HG03060 (cell line): ENCODE results near the gene KMT2E.

Experiments
- ATAC-seq: cut with Tn5 transposase; IDR thresholded peaks from one replicate; pipeline ENCODE4 v1.9.1; 2021; ENCODE audit warnings: low read depth, moderate number of reproducible peaks; ENCODE audit not compliant: unreplicated experiment

Gene KMT2E

DNA sequence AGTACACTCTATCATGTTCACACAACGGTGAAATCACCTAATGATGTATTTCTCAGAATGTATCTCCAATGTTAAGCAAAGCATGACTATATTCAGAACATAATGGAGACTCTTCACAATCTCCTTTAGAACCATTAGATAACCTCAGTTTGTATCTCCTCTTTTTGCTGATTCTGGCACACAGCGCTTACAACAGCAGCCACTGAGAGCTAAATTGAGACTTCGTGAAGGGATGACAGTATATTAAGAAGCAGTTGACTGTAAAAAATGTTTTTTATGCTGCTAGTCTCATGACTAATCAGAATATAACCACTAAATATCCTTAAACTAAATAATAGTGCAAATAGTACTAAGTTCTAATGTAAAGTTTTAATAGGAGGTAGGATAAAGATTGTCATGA lies 46.9 kb downstream of the KMT2E start:
- ATAC-seq: no peak

- ATAC-seq: no peak
These were observed 51.1 kb downstream of the KMT2E start for GRCh38 chr7:105065104-105065503.

GRCh38 chr7:105067691-105068090 lies 53.7 kb downstream of the KMT2E start:
- no peak for ATAC-seq

- no peak for ATAC-seq
These were observed 54.9 kb downstream of the KMT2E start for GRCh38 chr7:105068886-105069285.

- no peak for ATAC-seq
These were observed 59.1 kb downstream of the KMT2E start for GRCh38 chr7:105073143-105073542.

- ATAC-seq: no peak
These were observed 65.3 kb downstream of the KMT2E start for GRCh38 chr7:105079348-105079747.

GRCh38 chr7:105084581-105084980 lies 70.6 kb downstream of the KMT2E start:
- ATAC-seq: no peak

DNA sequence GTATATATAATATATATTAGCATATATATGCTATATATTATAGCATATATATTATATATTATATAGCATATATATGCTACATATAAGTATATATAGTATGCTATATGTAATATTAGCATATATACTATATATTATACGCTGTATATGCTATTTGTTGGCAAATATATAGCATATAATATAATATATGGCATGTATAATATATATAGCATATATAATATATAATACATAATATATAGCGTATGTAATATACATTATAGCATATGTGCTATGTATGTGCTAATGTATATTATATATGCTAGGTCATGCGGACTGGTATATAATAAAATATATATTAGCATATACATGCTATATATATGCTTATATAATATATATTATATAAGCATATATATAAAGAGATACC lies 72.8 kb downstream of the KMT2E start:
- no peak for ATAC-seq

- ATAC-seq: no peak
These were observed 74.0 kb downstream of the KMT2E start for GRCh38 chr7:105087981-105088380.

DNA sequence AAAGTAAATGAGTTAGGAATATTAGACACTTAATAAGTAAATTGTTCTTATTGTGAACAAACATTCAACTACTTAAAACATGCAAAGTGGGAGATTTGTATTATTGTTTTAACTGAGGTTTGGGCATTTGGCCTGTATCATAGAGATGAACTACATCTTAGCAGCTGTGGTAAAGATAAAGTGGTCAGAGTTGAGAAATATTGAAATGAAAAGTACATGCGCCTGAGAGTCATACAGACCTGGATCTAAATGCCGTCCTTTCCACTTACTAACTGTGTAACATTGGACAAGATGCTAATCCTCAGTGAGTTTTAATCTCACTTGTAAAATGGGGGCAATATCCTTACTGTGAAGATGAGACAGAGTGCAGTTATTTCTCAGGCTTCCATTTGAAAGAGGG lies 74.5 kb downstream of the KMT2E start:
- no peak for ATAC-seq

DNA sequence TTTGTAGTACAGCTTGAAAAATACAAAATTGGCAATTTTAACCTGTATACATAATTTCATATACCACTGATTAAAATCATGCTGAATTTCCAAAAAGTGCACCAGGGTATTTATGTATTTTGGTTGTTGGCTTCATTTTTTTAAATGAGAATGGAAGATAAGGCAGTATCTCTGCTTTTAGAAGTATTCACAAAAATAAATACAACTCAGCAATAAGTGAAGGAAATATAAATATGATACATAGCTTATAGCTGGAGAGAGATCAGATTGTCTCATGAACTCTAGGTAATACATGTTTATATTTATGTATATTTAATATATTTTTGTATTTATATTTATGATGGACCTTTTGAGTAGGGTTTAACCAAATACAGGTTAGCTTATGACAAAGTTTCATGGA lies 81.0 kb downstream of the KMT2E start:
- no peak for ATAC-seq

GRCh38 chr7:105096306-105096705 lies 82.3 kb downstream of the KMT2E start:
- ATAC-seq: no peak

DNA sequence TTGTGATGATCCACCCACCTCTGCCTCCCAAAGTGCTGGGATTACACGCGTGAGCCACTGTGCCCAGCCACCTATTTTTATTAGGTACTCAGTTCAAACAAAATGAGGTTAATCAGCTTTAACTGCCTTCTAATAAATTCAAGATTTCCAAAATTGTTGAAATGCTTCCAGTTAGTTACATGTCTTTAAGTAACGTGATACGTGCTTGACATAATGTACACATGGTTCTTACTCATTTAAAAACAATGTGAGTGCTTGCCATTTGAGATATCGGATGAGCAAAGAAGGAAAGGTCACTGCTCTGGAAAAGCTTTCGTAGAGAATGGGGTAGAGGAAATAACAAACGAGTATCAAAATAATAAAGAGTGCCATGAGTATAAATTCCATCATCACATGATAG lies 83.6 kb downstream of the KMT2E start:
- no peak for ATAC-seq

DNA sequence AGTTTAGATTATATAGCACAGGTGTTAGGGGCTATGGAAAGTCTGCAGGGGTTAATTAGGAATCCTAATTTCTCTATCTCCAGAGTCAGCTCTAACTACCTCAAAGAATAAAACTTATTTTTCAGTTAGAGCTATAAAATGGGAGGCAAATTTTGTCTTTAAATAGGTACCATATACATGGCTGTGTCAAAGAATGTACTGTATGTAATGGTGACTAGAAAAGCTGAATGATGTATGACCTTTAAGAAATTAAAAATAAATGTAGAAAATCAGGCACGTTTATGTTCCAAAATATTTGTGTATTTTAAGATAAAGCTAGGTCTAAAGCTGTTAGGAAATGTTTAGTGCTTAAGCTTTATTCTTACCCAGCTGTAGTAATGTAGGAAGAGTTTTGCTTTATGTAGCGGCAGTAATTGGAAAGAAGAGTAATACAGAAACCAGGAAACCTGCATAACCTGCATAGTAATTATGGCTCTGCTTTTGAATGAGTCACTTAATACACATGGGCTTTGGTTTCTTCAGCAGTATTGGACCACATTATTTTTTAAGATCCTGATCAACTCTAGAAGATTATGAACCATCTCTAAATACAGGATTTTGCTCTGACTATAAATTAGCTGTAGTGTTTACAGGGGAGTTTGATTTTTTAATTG lies 85.0 kb downstream of the KMT2E start:
- ATAC-seq: peak; percentile 67

DNA sequence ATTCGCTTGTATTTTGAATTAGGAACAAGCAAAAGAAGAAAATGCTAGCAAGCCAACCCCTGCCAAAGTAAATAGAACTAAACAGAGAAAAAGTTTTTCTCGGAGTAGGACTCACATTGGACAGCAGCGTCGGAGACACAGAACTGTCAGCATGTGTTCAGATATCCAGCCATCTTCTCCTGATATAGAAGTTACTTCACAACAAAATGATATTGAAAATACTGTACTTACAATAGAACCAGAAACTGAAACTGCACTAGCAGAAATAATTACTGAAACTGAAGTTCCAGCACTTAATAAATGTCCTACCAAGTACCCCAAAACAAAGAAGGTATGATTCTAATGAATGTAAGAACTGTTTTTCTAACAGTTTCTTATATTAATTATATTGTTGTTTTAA lies 87.9 kb downstream of the KMT2E start:
- ATAC-seq: no peak

DNA sequence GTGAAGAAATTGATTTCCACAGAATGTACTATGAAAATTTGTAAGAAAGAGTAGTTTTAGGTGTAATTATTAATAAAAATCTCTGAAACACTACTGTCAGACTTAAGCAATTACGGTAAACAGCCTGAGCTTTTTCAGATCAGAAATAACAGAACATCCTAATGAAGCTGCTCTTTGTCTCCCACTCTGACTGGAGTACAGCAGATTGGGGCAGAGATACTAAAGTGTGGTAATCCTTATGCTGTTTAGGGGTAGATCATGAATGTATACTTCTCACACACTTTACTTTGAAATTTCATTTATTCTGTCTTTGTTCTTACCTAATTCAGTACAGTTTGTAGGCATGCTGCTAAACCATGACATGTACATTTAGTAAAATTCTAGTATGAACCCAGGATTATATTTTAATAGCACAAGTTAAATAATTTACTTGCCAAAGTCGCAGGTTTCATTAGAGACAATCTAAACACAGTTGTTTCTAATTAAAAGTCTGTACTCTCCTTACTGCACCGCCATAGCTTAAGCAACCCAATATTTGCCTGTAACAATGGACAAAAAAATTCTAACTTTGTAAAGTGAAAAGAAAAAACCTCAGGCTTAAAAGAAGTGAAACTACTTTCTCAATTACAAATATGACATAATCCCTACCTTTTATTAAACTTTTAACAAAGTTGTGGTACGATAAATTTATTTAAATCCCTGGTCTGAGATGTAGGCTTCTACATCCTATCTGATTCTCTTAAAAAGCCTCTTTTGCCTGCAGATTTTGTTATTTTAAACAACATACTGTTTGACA lies 88.8 kb downstream of the KMT2E start:
- no peak for ATAC-seq

DNA sequence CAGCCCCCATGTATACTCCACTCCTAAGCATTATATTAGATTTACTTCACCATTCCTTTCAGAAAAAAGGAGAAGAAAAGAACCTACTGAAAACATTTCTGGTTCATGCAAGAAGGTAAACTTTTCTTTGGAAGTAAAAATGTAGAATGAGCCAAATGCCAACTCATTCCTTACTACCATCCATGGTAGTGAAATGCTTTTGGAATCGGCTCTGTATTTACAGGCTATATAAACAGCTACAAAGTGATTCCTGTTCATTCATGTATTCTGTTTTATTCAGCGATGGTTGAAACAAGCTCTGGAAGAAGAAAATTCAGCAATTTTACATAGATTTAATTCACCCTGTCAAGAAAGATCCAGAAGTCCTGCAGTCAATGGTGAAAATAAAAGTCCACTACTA lies 91.6 kb downstream of the KMT2E start:
- no peak for ATAC-seq

DNA sequence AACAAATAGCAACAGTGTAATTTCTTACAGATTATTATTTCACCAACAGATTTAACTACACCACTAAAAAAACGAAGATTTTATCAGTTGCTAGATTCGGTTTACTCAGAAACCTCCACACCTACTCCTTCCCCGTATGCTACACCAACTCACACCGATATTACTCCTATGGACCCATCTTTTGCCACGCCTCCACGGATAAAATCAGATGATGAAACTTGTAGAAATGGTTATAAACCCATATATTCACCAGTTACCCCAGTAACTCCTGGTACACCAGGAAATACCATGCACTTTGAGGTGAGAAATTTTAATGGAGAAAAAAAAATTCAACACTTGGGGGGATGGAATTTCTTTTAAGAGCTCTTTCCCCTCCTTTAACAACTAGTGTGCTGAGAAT lies 92.5 kb downstream of the KMT2E start:
- no peak for ATAC-seq

GRCh38 chr7:105107458-105107857 lies 93.5 kb downstream of the KMT2E start:
- no peak for ATAC-seq

- no peak for ATAC-seq
These were observed 98.7 kb downstream of the KMT2E start for GRCh38 chr7:105112440-105113418.
